Progenitor cell of endocrine pancreas (in vitro differentiated cells): ENCODE measurements around the gene HNMT. TPM values are rescaled to one million over a fixed set of nuclear protein-coding genes. Genes with fewer than 3 reads are reported as not detected.

Source experiments
- DNase-seq: peaks from one replicate; pipeline ENCODE4 v3.0.0; 2021; ENCODE audit warnings: low spot score; ENCODE audit not compliant: unreplicated experiment
- H3K27ac Mint-ChIP-seq: 2 replicates; pipeline ENCODE4 v1.8.0; 2021; ENCODE audit warnings: mild to moderate bottlenecking, moderate library complexity, mixed read lengths
- H3K27me3 Mint-ChIP-seq: 2 replicates; pipeline ENCODE4 v1.8.0; 2021; ENCODE audit warnings: mixed read lengths
- H3K36me3 Mint-ChIP-seq: 2 replicates; pipeline ENCODE4 v1.8.0; 2022; ENCODE audit warnings: mixed read lengths; ENCODE audit not compliant: insufficient read depth
- H3K4me1 Mint-ChIP-seq: 2 replicates; pipeline ENCODE4 v1.8.0; 2021; ENCODE audit warnings: low read depth, mixed read lengths
- H3K4me3 Mint-ChIP-seq: 2 replicates; pipeline ENCODE4 v1.8.0; 2021; ENCODE audit warnings: low read depth, mild to moderate bottlenecking, moderate library complexity, mixed read lengths
- H3K9me3 Mint-ChIP-seq: 2 replicates; pipeline ENCODE4 v1.8.0; 2021; ENCODE audit warnings: low read depth, mixed read lengths
- total RNA-seq: library from RNA; stranded (reverse); gene quantifications from 2 replicates; pipeline ENCODE4 v1.2.1, GENCODE V29; 2021
- TF ChIP-seq, protein P1 (sequence below): fragments of 200-600 bp; sonication (generic); IDR thresholded peaks from one replicate; pipeline ENCODE4 v1.5.0; 2021; ENCODE audit warnings: antibody characterized with exemption, mild to moderate bottlenecking; ENCODE audit not compliant: unreplicated experiment

The HNMT gene
- total RNA-seq, 1 donor from 2014 or later = 17.6 TPM

DNA sequence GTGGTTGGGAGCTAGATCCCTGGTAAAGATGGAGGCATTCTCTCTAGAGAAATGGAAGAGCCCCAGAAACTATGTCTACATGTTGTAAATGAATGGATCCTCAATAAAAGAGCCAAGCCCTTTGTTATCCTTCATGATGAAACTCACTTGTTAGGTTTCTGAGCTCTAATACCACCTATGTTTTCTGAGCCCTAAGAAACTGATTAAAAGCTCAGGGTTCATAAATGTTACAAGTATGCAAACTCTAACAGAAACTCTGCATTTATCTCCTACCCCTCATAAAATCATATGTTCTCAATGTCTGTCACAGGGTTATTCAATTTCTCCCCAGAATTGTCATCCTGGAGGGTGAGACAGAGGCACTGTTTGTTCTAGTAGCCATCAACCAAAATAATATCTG, 18.0 kb upstream of the HNMT start:
- Mint-ChIP-seq H3K9me3 (no peaks in the 10 kb centered on the region), H3K4me3 (no peak overlapping the region), H3K4me1 (peaks cover 46% of the 10 kb centered on the region), H3K36me3 (no peaks in the 10 kb centered on the region), H3K27ac (no peak overlapping the region), H3K27me3 (no peaks in the 10 kb centered on the region)
- DNase-seq = no peak
- TF ChIP-seq, protein P1, sequence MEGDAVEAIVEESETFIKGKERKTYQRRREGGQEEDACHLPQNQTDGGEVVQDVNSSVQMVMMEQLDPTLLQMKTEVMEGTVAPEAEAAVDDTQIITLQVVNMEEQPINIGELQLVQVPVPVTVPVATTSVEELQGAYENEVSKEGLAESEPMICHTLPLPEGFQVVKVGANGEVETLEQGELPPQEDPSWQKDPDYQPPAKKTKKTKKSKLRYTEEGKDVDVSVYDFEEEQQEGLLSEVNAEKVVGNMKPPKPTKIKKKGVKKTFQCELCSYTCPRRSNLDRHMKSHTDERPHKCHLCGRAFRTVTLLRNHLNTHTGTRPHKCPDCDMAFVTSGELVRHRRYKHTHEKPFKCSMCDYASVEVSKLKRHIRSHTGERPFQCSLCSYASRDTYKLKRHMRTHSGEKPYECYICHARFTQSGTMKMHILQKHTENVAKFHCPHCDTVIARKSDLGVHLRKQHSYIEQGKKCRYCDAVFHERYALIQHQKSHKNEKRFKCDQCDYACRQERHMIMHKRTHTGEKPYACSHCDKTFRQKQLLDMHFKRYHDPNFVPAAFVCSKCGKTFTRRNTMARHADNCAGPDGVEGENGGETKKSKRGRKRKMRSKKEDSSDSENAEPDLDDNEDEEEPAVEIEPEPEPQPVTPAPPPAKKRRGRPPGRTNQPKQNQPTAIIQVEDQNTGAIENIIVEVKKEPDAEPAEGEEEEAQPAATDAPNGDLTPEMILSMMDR = no peak

DNA sequence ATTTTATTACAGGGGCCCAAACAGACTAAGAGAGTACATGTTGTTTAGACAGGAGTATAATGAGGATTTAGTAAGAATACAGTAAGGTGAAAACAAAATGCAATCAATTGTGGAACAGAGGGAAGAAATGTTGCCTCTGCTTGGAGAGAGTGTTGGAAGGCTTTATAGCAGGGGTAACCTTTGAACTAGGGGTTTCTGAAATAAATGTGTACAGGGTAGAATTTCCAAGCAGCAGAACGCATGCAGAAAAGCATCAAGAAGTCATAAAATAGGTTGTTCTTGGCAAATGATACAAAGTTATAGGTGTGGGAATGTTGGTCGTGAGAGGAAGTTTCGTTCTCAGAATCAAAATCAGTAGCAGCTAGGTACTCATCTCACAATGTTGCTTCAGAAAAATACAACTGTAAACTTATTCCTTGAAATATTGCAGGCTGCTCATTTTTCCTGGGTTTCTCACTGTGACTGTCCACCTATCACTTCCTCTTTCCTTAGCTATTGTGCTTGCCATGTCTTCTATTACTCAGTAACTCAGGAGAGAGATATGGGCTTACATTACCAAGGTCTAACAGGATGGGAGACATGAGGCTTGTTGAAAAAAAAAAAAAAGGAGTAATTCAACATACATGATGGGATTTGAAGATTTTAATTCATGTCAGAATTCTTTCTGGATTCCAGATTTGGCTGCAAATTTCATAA, 17.1 kb upstream of the HNMT start:
- peaks cover 38% of the 10 kb centered on the region for H3K4me1 Mint-ChIP-seq
- H3K27me3 Mint-ChIP-seq = no peaks in the 10 kb centered on the region
- H3K9me3 Mint-ChIP-seq = peaks cover 3% of the 10 kb centered on the region
- TF ChIP-seq, protein P1 = no peak
- peaks cover 2% of the 10 kb centered on the region for H3K36me3 Mint-ChIP-seq
- H3K4me3 Mint-ChIP-seq = no peak overlapping the region
- DNase-seq = no peak
- no peak overlapping the region for H3K27ac Mint-ChIP-seq

- Mint-ChIP-seq H3K9me3 (peaks cover 3% of the 10 kb centered on the region), H3K4me3 (no peak overlapping the region), H3K4me1 (peaks cover 32% of the 10 kb centered on the region), H3K36me3 (peaks cover 2% of the 10 kb centered on the region), H3K27me3 (no peaks in the 10 kb centered on the region), H3K27ac (no peak overlapping the region)
- TF ChIP-seq, protein P1 = peak; percentile 67
- no peak for DNase-seq
Observed at GRCh38 chr2:137947728-137948336, 16.4 kb upstream of the HNMT start.

DNA sequence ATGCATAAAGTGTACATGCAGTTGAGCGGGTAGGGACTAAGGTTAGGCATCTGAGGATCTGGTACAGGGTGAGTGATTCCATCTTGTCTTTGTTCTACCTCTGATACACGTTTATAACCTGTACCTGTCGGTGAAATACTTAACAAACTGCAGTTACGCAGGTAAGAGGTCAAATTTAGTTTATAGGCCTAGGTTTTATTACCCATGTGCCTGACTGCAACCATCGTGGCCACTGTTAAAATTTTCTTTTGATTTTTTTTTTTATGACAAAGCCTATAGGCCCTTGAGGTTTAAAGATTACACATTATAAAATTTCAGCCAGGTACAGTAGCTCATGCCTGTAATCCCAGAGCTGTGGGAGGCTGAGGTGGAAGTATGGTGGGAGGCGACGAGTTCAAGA, 15.4 kb upstream of the HNMT start:
- Mint-ChIP-seq H3K27me3 (no peaks in the 10 kb centered on the region), H3K27ac (no peak overlapping the region), H3K9me3 (peaks cover 3% of the 10 kb centered on the region), H3K4me1 (peaks cover 23% of the 10 kb centered on the region), H3K4me3 (no peak overlapping the region), H3K36me3 (peaks cover 2% of the 10 kb centered on the region)
- TF ChIP-seq, protein P1 = no peak
- no peak for DNase-seq

DNA sequence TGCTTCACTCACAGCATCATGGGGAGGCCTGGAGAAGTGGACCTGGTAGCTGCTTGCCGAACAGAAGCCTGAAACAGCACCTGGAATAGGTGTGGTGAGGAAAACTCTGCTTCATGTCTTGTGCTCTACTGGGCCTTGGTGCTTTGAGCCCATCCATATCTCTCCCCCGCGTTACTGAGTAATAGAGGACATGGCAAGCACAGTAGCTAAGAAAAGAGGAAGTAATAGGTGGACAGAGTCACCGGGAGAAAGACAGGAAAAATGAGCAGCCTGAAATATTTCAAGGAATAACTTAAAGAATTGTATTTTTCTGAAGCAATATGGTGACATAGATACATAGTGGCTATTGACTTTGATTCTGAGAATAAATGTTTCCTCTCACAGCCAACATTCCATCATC, 14.0 kb upstream of the HNMT start:
- Mint-ChIP-seq H3K9me3 (peaks cover 3% of the 10 kb centered on the region), H3K36me3 (peaks cover 2% of the 10 kb centered on the region), H3K27ac (no peak overlapping the region), H3K27me3 (no peaks in the 10 kb centered on the region), H3K4me3 (no peak overlapping the region), H3K4me1 (peaks cover 22% of the 10 kb centered on the region)
- TF ChIP-seq, protein P1 = no peak
- no peak for DNase-seq
